GM12801 (cell line): Measurements from ENCODE around the gene SYT11.

Experiments
- CTCF ChIP-seq: IDR thresholded peaks from one replicate; pipeline ENCODE4 v1.5.1; 2011; ENCODE audit warnings: control low read depth; ENCODE audit not compliant: insufficient read length; ENCODE audit errors: extremely low read depth

SYT11 gene

DNA sequence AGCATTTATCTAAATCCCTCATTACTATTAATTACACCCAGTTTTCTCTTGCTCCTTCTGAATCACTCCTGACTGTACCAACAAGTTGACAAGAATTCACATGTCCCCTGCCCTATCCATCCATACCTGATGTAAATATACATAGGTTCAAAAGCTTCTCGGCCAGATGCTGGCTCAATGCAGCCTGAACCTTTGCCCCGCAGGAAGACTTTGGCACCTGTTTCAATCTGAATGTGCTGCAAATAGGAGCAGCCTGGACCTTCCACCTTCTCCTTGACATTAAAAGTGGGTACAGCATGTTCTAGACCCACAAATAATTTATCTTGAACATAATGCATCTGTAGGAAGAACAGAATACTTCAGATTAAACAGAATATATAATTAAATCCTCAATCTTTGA is 66.1 kb downstream of the SYT11 start:
- no peak for TF ChIP-seq CTCF

DNA sequence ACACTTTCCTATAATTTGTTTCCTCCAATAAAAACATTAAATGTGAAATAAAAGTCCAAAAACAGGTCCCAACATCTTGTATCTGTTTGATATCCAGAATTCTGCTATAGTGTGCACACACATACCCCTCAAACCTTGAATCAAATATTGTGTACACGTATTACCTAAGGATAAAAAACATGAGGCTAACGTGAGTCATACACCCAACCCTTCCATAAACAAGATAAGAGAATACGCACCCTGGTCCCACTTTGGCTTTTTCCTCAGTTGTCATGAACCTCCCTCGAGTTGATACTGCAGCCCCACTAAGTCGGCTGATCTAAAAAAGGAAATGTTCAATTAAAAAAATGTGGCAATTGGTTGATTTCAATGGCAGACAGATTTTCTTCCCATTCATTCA is 69.7 kb downstream of the SYT11 start:
- no peak for TF ChIP-seq CTCF

GRCh38 chr1:155931332-155932038 is 72.1 kb downstream of the SYT11 start:
- TF ChIP-seq CTCF, result no peak

DNA sequence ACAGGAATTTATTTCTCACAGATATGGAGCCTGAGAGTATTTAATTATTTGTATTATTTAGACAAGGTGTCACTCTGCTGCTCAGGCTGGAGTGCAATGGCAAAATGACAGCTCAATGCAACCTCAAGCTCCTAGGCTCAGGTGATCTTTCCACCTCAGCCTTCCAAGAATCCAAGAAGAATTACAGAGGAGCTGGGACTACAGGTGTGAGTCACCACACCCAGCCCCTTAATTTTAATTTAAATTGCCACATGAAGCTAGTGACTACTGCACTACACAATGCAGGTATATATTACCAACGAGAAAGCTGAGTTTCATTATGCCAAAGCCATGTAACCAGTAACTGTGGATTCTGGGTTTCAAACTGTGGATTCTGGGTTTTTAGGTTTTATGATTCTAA is 72.7 kb downstream of the SYT11 start:
- TF ChIP-seq CTCF, result no peak

DNA sequence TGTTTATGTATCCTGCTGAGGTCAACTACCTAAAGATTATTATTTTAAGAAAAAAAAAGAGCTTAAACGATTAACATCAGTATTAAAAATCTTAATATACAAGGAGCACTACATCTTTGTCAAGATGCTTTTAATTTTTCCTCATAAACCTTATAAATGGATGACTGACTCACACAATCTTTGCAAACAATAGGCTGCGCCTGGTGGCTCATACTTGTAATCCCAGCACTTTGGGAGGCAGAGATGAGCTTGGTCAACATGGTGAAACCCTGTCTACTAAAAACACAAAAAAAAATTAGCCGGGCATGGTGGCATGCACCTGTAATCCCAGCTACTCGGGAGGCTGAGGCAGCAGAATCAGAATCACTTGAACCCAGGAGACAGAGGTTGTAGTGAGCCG is 73.1 kb downstream of the SYT11 start:
- no peak for TF ChIP-seq CTCF

DNA sequence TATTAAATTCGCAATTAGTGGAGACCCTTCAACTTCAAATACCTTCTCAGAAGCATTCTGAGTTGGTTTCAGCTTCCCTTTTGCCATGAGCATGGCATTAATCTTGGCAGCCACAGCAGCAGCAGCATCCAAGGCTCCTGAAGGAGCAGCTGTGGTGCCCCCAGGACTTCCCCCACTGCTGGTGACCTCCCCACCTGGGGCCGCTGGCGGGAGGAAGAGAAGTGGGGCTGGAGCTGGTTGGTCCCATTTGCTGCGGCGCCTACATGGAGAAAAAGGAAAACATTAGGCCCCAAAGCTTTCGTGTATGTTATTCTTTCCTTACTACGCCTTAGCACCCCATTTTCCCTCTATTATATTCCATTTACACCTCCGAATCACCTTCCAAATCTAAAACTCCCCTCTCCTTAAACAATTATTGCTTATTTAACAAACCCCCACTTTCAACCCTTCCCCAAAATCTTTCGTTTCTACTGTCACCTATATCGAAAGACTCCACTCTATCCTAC is 74.3 kb downstream of the SYT11 start:
- no peak for TF ChIP-seq CTCF

DNA sequence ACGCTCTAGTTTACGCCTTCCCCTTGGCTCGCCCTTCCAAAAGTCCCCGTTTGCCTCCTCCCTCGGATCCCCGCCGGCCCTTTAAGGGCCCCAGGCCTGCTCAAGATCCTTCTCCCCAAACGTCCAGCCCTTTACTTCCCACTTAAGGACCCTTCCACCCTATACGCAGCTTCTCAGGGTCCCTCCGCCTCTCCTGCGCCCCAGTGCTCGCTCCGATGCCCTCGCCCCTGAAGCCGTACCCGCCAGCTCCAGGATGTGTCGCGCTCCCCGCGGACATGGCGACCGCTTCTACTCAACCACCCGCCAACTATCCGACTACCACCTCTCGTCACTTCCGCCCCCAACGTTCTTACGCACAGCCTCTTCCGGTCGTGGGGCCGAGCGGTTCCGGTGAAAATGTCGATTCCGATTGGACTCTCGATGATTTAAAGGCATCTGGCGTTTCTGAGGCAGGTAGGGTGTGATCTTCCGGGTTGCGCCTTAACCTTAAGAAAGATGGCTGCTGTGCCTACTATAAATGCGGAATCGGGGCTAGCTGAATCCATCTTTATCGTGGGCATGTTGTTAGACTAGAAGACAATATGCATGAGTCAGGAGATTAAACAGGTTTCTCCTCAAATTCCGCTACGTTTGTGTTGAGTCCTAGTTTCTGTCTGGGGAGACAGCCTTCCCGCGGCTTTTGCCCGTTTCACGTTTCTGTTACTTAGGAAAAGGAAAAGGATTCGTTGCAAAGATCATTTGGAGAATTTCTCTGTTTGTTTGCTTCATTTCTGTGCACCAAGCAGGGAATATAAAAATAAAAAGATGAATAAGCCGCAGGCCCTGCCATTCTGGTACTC is 74.9 kb downstream of the SYT11 start, which contains the start of gene KHDC4:
Gene KHDC4, minus strand, starts transcription at position 317 of the 839 bp plus-strand sequence. Its CDS starts 40 bp downstream, at position 277.
- TF ChIP-seq CTCF, result no peak
